GM23338 (cell line): ENCODE results near the gene EXOC3L1. TPM values are rescaled to one million over a fixed set of nuclear protein-coding genes. Genes with fewer than 3 reads are reported as not detected.

Source experiments
- ATAC-seq: fragments of 200-7000 bp; cut with Tn5 transposase; 3 replicates; pipeline ENCODE4 v1.9.1; 2020
- DNase-seq: peaks from one replicate; pipeline ENCODE4 v3.0.0-alpha.2; 2015; ENCODE audit warnings: low spot score
- H2AFZ ChIP-seq: fragments of 200-600 bp; sonication (generic); 2 replicates; pipeline ENCODE4 v1.8.0; 2016; ENCODE audit warnings: antibody characterized with exemption, mild to moderate bottlenecking, moderate library complexity
- H3F3A ChIP-seq: fragments of 200-600 bp; sonication (generic); replicated peaks from 2 replicates; pipeline ENCODE4 v1.8.0; 2017; ENCODE audit warnings: antibody characterized with exemption, mixed run types, low read depth
- H3K27ac ChIP-seq: fragments of 200-600 bp; sonication (generic); 2 replicates; pipeline ENCODE4 v1.6.1; 2016; ENCODE audit warnings: low read depth
- H3K27me3 ChIP-seq: fragments of 200-600 bp; sonication (generic); 2 replicates; pipeline ENCODE4 v1.8.0; 2016; ENCODE audit warnings: mild to moderate bottlenecking, mixed run types, moderate library complexity; ENCODE audit not compliant: insufficient read depth
- H3K36me3 ChIP-seq: fragments of 200-600 bp; sonication (generic); 2 replicates; pipeline ENCODE4 v1.8.0; 2016; ENCODE audit warnings: mild to moderate bottlenecking; ENCODE audit not compliant: insufficient read depth
- H3K4me1 ChIP-seq: fragments of 200-600 bp; sonication (generic); 2 replicates; pipeline ENCODE4 v1.8.0; 2016; ENCODE audit warnings: mild to moderate bottlenecking, moderate library complexity; ENCODE audit not compliant: insufficient read depth
- H3K4me2 ChIP-seq: fragments of 200-600 bp; sonication (generic); 2 replicates; pipeline ENCODE4 v1.7.1; 2017; ENCODE audit warnings: mixed run types
- H3K4me3 ChIP-seq: fragments of 200-600 bp; sonication (generic); 2 replicates; pipeline ENCODE4 v1.6.1; 2016; ENCODE audit warnings: mixed run types
- H3K79me2 ChIP-seq: fragments of 200-600 bp; sonication (generic); replicated peaks from 2 replicates; pipeline ENCODE4 v1.8.0; 2017; ENCODE audit warnings: mild to moderate bottlenecking; ENCODE audit not compliant: insufficient read depth
- H3K9me2 ChIP-seq: fragments of 200-600 bp; sonication (generic); 2 replicates; pipeline ENCODE4 v1.8.0; 2017; ENCODE audit not compliant: insufficient read depth
- H4K20me1 ChIP-seq: fragments of 200-600 bp; sonication (generic); replicated peaks from 2 replicates; pipeline ENCODE4 v1.8.0; 2017; ENCODE audit warnings: mild to moderate bottlenecking; ENCODE audit not compliant: insufficient read depth
- H3K27ac Mint-ChIP-seq: 2 replicates; pipeline ENCODE4 v1.8.0; 2020; ENCODE audit warnings: inconsistent platforms, mild to moderate bottlenecking, moderate library complexity, mixed read lengths
- H3K27me3 Mint-ChIP-seq: 3 replicates; pipeline ENCODE4 v1.8.0; 2022; ENCODE audit warnings: low read depth, mild to moderate bottlenecking, moderate library complexity, mixed read lengths, inconsistent platforms; ENCODE audit not compliant: insufficient read depth, poor library complexity
- H3K36me3 Mint-ChIP-seq: 3 replicates; pipeline ENCODE4 v1.8.0; 2021; ENCODE audit warnings: low read depth, mild to moderate bottlenecking, inconsistent platforms, moderate library complexity, mixed read lengths
- H3K4me1 Mint-ChIP-seq: 3 replicates; pipeline ENCODE4 v1.8.0; 2020; ENCODE audit warnings: mild to moderate bottlenecking, inconsistent platforms, mixed read lengths
- H3K4me3 Mint-ChIP-seq: 3 replicates; pipeline ENCODE4 v1.8.0; 2021; ENCODE audit warnings: moderate library complexity, mild to moderate bottlenecking, inconsistent platforms, mixed read lengths
- H3K9me3 Mint-ChIP-seq: 3 replicates; pipeline ENCODE4 v1.8.0; 2020; ENCODE audit warnings: moderate library complexity, mild to moderate bottlenecking, inconsistent platforms, mixed read lengths
- CREB1 ChIP-seq: fragments of 250-450 bp; sonication (Bioruptor Pico); IDR thresholded peaks from 2 replicates; pipeline ENCODE4 v1.5.0; 2020; ENCODE audit warnings: low read depth, mild to moderate bottlenecking, moderate library complexity
- EZH2 ChIP-seq: fragments of 200-600 bp; sonication (generic); IDR thresholded peaks from one replicate; pipeline ENCODE4 v1.8.0; 2017; ENCODE audit warnings: antibody characterized with exemption, mild to moderate bottlenecking, low read depth; ENCODE audit not compliant: unreplicated experiment
- EZH2phosphoT487 ChIP-seq: fragments of 200-600 bp; sonication (generic); IDR thresholded peaks from one replicate; pipeline ENCODE4 v1.8.1; 2018; ENCODE audit warnings: antibody characterized with exemption; ENCODE audit not compliant: unreplicated experiment
- JUNB ChIP-seq: IDR thresholded peaks from one replicate; pipeline ENCODE4 v1.6.1; 2016; ENCODE audit warnings: antibody characterized with exemption; ENCODE audit not compliant: unreplicated experiment
- NANOG ChIP-seq: IDR thresholded peaks from 2 replicates; pipeline ENCODE4 v1.6.1; 2016; ENCODE audit warnings: antibody characterized with exemption, borderline replicate concordance
- POLR2AphosphoS5 ChIP-seq: IDR thresholded peaks from 2 replicates; pipeline ENCODE4 v1.6.1; 2016; ENCODE audit warnings: antibody characterized with exemption, low read depth
- REST ChIP-seq: IDR thresholded peaks from one replicate; pipeline ENCODE4 v1.6.1; 2018; ENCODE audit warnings: antibody characterized with exemption; ENCODE audit not compliant: unreplicated experiment
- STAT1 ChIP-seq: IDR thresholded peaks from one replicate; pipeline ENCODE4 v1.6.1; 2016; ENCODE audit warnings: antibody characterized with exemption; ENCODE audit not compliant: unreplicated experiment
- ZNF114 ChIP-seq: fragments of 250-450 bp; sonication (Bioruptor Pico); IDR thresholded peaks from 2 replicates; pipeline ENCODE4 v1.5.0; 2020; ENCODE audit warnings: mild to moderate bottlenecking, moderate library complexity
- polyA plus RNA-seq: library from polyadenylated mRNA; unstranded; fragments of >200 nt; fragmentation: Nextera tagmentation; extraction: Ambion mirVana; gene quantifications from 2 replicates; pipeline ENCODE4 v1.2.1, GENCODE V29; 2016
- total RNA-seq: library from RNA; depleted of rRNA; stranded (reverse); fragments of >200 nt; shearing (Covaris generic); gene quantifications from 2 replicates; pipeline ENCODE4 v1.2.3, GENCODE V29; 2014

Gene EXOC3L1
- total and polyA plus RNA-seq, 2 experiments from 2014 or later, result 1.1 to 2.3 TPM

DNA sequence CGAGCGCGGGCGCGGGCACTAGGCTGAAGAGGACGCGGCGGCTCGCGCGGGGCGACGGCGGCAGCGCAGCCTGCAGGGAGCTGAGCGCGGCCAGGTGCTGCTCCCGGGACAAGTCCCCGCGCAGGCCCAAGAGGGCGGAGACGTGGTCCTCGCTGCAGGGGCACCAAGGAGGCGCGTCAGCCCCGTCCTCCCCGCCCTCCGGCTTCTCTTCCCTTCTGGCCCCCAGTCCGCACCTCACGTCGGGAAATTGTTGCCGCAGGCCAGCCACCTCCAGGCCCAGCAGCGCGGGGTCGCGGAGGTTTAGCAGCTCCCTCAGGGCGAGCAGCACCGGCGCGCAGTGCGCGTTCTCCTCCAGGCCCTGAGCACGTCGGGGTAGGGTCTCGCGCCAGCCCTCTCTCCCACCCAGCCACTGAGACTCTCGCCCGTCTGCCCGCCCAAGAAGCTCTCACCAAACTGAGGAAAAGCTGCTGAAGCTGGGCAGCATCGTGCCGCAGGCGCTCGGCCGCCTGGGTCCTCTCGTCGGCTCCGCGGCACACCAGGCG, 5.4 kb downstream of the EXOC3L1 start (continued):
- no peak for TF ChIP-seq REST
- TF ChIP-seq JUNB, result no peak
- TF ChIP-seq EZH2phosphoT487, result no peak
- TF ChIP-seq STAT1, result no peak
- TF ChIP-seq NANOG, result no peak
- no peak for TF ChIP-seq CREB1 (CRISPR knock-in tag)
- no peak for TF ChIP-seq ZNF114 (CRISPR knock-in tag)

- Histone ChIP-seq H3K9me2 (no peaks in the 10 kb centered on the region), H2AFZ (peak within 1 kb of the TSS; percentile 94), H4K20me1 (no peaks in the 10 kb centered on the region), H3K4me2 (peak within 1 kb of the TSS; percentile 97), H3K4me3 (peak within 1 kb of the TSS; percentile 63), H3K36me3 (no peaks in the 10 kb centered on the region), H3K27me3 (peaks cover 28% of the 10 kb centered on the region), H3F3A (peaks cover 3% of the 10 kb centered on the region; the same call in 1 of the 2 replicates), H3K4me1 (peaks cover 15% of the 10 kb centered on the region), H3K79me2 (peaks cover 10% of the 10 kb centered on the region), H3K27ac (no peak within 1 kb of the TSS)
- Mint-ChIP-seq H3K9me3 (no peaks in the 10 kb centered on the region; the same call in 2 of the 3 replicates), H3K36me3 (no peaks in the 10 kb centered on the region; the same call in 2 of the 3 replicates), H3K27ac (no peak within 1 kb of the TSS), H3K27me3 (peaks cover 36% of the 10 kb centered on the region), H3K4me1 (peaks cover 14% of the 10 kb centered on the region), H3K4me3 (peak within 1 kb of the TSS; percentile 84)
- TF ChIP-seq REST, result no peak
- TF ChIP-seq CREB1 (CRISPR knock-in tag), result peak; percentile 93
- TF ChIP-seq EZH2, result peak; percentile 52
- TF ChIP-seq NANOG, result no peak
- peak; percentile 76 for TF ChIP-seq POLR2AphosphoS5
- no peak for TF ChIP-seq JUNB
- DNase-seq (peak; percentile 98), ATAC-seq (peak; percentile 80)
These were observed 6.1 kb downstream of the EXOC3L1 start, which contains the start of gene MATCAP1 for GRCh38 chr16:67183627-67184452. TSS of gene MATCAP1 (minus strand) at chr16:67183963. CDS start at chr16:67180610, 3,353 bp downstream.
